Testis (tissue), 3 donors: ENCODE results near the gene NCK2. TPM values are rescaled to one million over a fixed set of nuclear protein-coding genes. Genes with fewer than 3 reads are reported as not detected.
A peak's percentile ranks its signal among the peaks of the same experiment; 100 is the strongest.

Experiments used
- DNase-seq: peaks from one replicate; pipeline ENCODE4 v3.0.0-alpha.2; 2019
- H3K27ac ChIP-seq, 2 donors: fragments of 200-600 bp; sonication (generic); one replicate each; pipeline ENCODE4 v1.5.1; 2019
- H3K27me3 ChIP-seq: fragments of 200-600 bp; sonication (generic); one replicate; pipeline ENCODE4 v1.5.1; 2019
- H3K36me3 ChIP-seq: fragments of 200-600 bp; sonication (generic); one replicate; pipeline ENCODE4 v1.5.1; 2017; ENCODE audit warnings: low read depth; ENCODE audit errors: missing control alignments
- H3K4me1 ChIP-seq: fragments of 200-600 bp; sonication (generic); one replicate; pipeline ENCODE4 v1.5.1; 2019
- H3K4me3 ChIP-seq, 2 donors: fragments of 200-600 bp; sonication (generic); one replicate each; pipeline ENCODE4 v1.5.1; 2017 to 2019
- H3K9me3 ChIP-seq: fragments of 200-600 bp; sonication (generic); one replicate; pipeline ENCODE4 v1.5.1; 2017
- CTCF ChIP-seq, 3 experiments: fragments of 450-650 bp in 2 of 3; fragments of 200-600 bp in 1 of 3; sonication (generic) in 1 of 3; IDR thresholded peaks; one replicate each; pipeline ENCODE4 v1.5.1; 2016 to 2019; ENCODE audit warnings: antibody characterized with exemption in 3 of 3, mild to moderate bottlenecking in 2 of 3, moderate library complexity in 1 of 3
- POLR2A ChIP-seq: fragments of 450-650 bp; IDR thresholded peaks from one replicate; pipeline ENCODE4 v1.6.1; 2017; ENCODE audit warnings: antibody characterized with exemption, mild to moderate bottlenecking, moderate library complexity
- WGBS, 2 donors: methylation state at CpG; one replicate each; pipeline ENCODE4 v1.1.5; 2018; 5-methylcytosine and 5-hydroxymethylcytosine counted together
- intact Hi-C: fragments of 100-400 bp; cut with DNase I; formaldehyde crosslinking; loops from one replicate; pipeline ENCODE4 v1.15.1; 2023; ENCODE audit warnings: low total_unique reads
- polyA plus RNA-seq: library from polyadenylated mRNA; stranded (reverse); fragments of 350-450 nt; fragmentation: Illumina TruSeq; extraction: RNeasy Lipid Tissue Mini Kit (QIAGEN cat#74804); gene quantifications from one replicate; pipeline ENCODE4 v1.2.3, GENCODE V29; 2014; ENCODE audit warnings: low read depth, low replicate concordance; ENCODE audit not compliant: insufficient read depth
- total RNA-seq, 2 donors: library from RNA; depleted of rRNA; stranded (reverse); fragments of >200 nt; gene quantifications; one replicate each; pipeline ENCODE4 v1.2.3, GENCODE V29; 2016

NCK2 gene
- total and polyA plus RNA-seq, 3 donors from 2014 or later: 67.7 to 168 (median 105) TPM

- Histone ChIP-seq H3K4me3 (no peak overlapping the region), H3K36me3 (no peaks in the 10 kb centered on the region), H3K27me3 (no peaks in the 10 kb centered on the region), H3K4me1 (peaks cover 43% of the 10 kb centered on the region), H3K27ac (no peak overlapping the region), H3K9me3 (no peaks in the 10 kb centered on the region)
- intact Hi-C loops: no loop called here
- DNase-seq: no peak
- 68 to 79% methylated on average over 12 of the region's 12 CpGs for WGBS, 2 donors
- no peak for TF ChIP-seq CTCF (IDR thresholded peaks at IDR 0.05)
- TF ChIP-seq POLR2A: no peak
These were observed 44.1 kb downstream of the NCK2 start for GRCh38 chr2:105788670-105789290.

- Histone ChIP-seq H3K9me3 (no peaks in the 10 kb centered on the region), H3K36me3 (no peaks in the 10 kb centered on the region), H3K27me3 (no peaks in the 10 kb centered on the region), H3K4me3 (no peak overlapping the region), H3K27ac (no peak overlapping the region), H3K4me1 (peaks cover 43% of the 10 kb centered on the region)
- peak; percentile 60 for DNase-seq
- intact Hi-C loops: no loop called here
- WGBS, 2 donors: 60 to 71% methylated on average over 11 of the region's 11 CpGs
- TF ChIP-seq CTCF (IDR thresholded peaks at IDR 0.05): peak in 1 of 3 experiments; percentile 1
- no peak for TF ChIP-seq POLR2A
These were observed 45.2 kb downstream of the NCK2 start for GRCh38 chr2:105789745-105790460.

DNA sequence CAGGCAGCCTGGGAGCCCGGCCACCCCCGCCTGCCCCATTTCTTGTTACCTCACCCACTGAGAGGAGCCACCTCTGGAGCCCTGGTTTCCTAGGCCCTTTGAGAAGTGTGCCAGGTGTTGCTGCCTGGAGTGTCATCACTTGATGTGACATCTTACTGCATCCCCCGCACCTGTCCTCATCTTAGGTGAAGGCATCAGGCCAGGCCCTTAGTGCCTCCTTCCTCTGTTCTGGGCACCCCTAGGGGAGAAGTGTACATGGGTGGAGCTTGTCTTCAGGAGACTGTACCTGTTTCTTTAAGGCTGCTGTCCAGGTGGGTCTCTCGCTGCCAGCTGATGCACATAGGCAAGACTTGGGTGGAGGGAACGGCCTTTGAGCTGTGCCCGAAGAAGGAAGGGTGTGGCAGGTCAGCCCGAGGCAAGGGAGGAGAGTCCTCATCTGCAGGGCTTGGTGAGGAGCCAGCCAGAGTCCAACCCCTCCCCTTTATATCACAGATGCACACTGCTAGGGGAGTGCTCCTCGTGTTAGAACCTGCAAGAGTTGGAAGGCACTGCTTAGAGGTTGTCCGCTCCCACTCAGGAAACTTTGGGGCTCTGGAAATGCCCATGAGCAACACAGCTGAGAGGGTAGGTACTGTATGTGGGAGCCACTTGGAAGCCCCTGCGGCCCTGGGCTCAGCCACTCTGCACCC lies 45.9 kb downstream of the NCK2 start:
- H3K4me3 ChIP-seq: no peak overlapping the region
- no peak for TF ChIP-seq POLR2A
- TF ChIP-seq CTCF (IDR thresholded peaks at IDR 0.05): no peak
- no peaks in the 10 kb centered on the region for H3K27me3 ChIP-seq
- H3K9me3 ChIP-seq: no peaks in the 10 kb centered on the region
- 72 to 84% methylated on average over 10 of the region's 10 CpGs for WGBS, 2 donors
- no peak overlapping the region for H3K27ac ChIP-seq
- intact Hi-C loops: no loop called here
- no peak for DNase-seq
- no peaks in the 10 kb centered on the region for H3K36me3 ChIP-seq
- peaks cover 43% of the 10 kb centered on the region for H3K4me1 ChIP-seq

- no peaks in the 10 kb centered on the region for H3K27me3 ChIP-seq
- no peak overlapping the region for H3K4me3 ChIP-seq
- no peaks in the 10 kb centered on the region for H3K9me3 ChIP-seq
- 67 to 79% methylated on average over 12 of the region's 12 CpGs for WGBS, 2 donors
- H3K36me3 ChIP-seq: no peaks in the 10 kb centered on the region
- peaks cover 43% of the 10 kb centered on the region for H3K4me1 ChIP-seq
- intact Hi-C loops: no loop called here
- TF ChIP-seq CTCF (IDR thresholded peaks at IDR 0.05): no peak
- TF ChIP-seq POLR2A: no peak
- DNase-seq: no peak
- H3K27ac ChIP-seq: no peak overlapping the region
These were observed 46.5 kb downstream of the NCK2 start for GRCh38 chr2:105791229-105791628.
